Keratinocyte (primary cell): Measurements from ENCODE around the gene BACE1-AS.

Experiments used
- EZH2 ChIP-seq: IDR thresholded peaks from one replicate; pipeline ENCODE4 v1.6.1; 2012; ENCODE audit warnings: inconsistent platforms, mild to moderate bottlenecking, low read length, moderate library complexity
- TF ChIP-seq, protein P1 (sequence below), 3 experiments: IDR thresholded peaks in 1 of 3; conservative IDR thresholded peaks in 1 of 3; optimal IDR thresholded peaks in 1 of 3; 2 replicates in 2 of 3; 3 replicates in 1 of 3; pipeline versions ENCODE3 to v1.5.1; 2011; ENCODE audit warnings: low read length in 3 of 3, mild to moderate bottlenecking in 3 of 3, moderate library complexity in 2 of 3, control low read depth in 1 of 3, inconsistent platforms in 1 of 3; ENCODE audit not compliant: insufficient read depth in 2 of 3; ENCODE audit errors: extremely low read depth in 1 of 3

DNA sequence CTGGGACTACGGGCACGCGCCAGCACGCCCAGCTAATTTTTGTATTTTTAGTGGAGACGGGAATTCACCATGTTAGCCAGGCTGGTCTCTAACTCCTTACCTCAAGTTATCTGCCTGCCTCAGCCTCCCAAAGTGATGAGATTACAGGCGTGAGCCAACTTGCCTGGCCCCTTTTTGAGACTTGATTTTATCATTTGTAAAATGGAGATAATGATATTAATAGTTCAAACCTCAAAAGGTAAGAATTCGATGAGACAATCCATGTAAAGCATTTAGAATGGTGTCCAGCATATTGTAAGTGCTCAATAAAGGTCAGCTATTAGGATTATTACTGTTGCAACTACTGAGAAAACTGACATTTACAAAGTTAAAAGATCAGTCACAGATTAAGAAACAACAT is 27.6 kb downstream of the BACE1-AS start:
- TF ChIP-seq, protein P1, sequence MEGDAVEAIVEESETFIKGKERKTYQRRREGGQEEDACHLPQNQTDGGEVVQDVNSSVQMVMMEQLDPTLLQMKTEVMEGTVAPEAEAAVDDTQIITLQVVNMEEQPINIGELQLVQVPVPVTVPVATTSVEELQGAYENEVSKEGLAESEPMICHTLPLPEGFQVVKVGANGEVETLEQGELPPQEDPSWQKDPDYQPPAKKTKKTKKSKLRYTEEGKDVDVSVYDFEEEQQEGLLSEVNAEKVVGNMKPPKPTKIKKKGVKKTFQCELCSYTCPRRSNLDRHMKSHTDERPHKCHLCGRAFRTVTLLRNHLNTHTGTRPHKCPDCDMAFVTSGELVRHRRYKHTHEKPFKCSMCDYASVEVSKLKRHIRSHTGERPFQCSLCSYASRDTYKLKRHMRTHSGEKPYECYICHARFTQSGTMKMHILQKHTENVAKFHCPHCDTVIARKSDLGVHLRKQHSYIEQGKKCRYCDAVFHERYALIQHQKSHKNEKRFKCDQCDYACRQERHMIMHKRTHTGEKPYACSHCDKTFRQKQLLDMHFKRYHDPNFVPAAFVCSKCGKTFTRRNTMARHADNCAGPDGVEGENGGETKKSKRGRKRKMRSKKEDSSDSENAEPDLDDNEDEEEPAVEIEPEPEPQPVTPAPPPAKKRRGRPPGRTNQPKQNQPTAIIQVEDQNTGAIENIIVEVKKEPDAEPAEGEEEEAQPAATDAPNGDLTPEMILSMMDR (optimal IDR thresholded peaks at IDR 0.05 in 1 of 3, IDR thresholded peaks at IDR 0.05 in 1 of 3, conservative IDR thresholded peaks at IDR 0.05 in 1 of 3; ENCODE audit: extremely low read depth in 1 of 3, insufficient read depth in 2 of 3, low read length in 3 of 3): no peak
- no peak for TF ChIP-seq EZH2
